Frontal cortex (tissue), 4 donors: ENCODE measurements around the gene ANKRD52. TPM values are rescaled to one million over a fixed set of nuclear protein-coding genes. Genes with fewer than 3 reads are reported as not detected.

Experiments
- DNase-seq, 2 donors: peaks; one replicate each; pipeline ENCODE4 v3.0.0; 2012; ENCODE audit warnings: low spot score in 2 of 2
- FAIRE-seq: peaks from 2 replicates; lab custom pipeline; 2012; peaks lifted over from hg19 to GRCh38; lab: Jason Lieb, UNC
- total RNA-seq: library from RNA; depleted of rRNA; stranded (reverse); fragments of >200 nt; gene quantifications from one replicate; pipeline ENCODE4 v1.2.3, GENCODE V29; 2014
- donor health status: control.
- donor health status: control.
- donor health status: control.

ANKRD52 gene
- total RNA-seq, 1 donor from 2014 or later, result 10.2 TPM

DNA sequence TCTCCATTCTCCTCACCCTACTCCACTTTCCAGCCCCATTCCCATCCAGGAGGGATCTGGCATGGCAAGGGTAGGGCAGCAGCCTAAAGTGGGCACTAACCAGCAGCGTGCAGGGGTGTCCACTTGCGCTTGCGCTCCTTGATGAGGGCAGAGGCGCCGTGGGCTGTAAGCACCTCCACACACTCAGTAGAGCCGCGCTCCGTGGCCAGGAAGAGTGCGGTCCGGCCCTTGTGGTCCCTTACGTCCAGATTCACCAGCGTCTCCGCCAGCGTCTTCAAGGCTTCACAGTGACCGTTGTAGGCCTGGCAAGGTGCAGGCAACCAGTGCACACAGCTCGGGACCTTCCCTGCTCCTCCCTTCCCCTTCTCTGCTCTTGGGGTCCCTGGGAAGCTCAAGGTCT is 10.3 kb downstream of the ANKRD52 start:
- FAIRE-seq (no peak), DNase-seq (no peak)

GRCh38 chr12:56244494-56244893 is 13.7 kb downstream of the ANKRD52 start:
- FAIRE-seq (no peak), DNase-seq (no peak)

- no peak for FAIRE-seq
Observed at GRCh38 chr12:56243731-56244181, 14.4 kb downstream of the ANKRD52 start.

DNA sequence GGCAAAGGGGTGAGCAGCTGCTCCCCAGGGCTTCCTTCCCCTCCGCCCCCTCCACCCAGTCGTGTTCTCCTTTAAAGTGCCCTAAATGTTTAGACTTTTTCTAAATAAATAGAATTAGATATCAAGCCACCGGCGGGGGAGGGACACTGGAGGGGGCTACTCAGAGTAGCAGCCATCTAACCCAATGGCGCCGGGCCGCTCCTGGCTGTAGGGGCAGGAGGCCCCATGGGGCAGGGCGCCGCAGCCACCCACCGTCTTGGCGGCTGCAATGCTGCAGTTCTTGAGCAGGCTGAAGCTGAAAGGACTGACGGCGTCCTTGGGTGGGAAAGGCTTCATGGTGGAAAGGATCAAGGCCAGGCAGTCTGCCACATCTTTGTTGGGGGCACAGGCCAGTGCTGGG is 15.2 kb downstream of the ANKRD52 start:
- FAIRE-seq (no peak), DNase-seq (no peak)

More at GRCh38 chr12:56243731-56244181, 14.4 kb downstream of the ANKRD52 start:
- DNase-seq, result no peak

DNA sequence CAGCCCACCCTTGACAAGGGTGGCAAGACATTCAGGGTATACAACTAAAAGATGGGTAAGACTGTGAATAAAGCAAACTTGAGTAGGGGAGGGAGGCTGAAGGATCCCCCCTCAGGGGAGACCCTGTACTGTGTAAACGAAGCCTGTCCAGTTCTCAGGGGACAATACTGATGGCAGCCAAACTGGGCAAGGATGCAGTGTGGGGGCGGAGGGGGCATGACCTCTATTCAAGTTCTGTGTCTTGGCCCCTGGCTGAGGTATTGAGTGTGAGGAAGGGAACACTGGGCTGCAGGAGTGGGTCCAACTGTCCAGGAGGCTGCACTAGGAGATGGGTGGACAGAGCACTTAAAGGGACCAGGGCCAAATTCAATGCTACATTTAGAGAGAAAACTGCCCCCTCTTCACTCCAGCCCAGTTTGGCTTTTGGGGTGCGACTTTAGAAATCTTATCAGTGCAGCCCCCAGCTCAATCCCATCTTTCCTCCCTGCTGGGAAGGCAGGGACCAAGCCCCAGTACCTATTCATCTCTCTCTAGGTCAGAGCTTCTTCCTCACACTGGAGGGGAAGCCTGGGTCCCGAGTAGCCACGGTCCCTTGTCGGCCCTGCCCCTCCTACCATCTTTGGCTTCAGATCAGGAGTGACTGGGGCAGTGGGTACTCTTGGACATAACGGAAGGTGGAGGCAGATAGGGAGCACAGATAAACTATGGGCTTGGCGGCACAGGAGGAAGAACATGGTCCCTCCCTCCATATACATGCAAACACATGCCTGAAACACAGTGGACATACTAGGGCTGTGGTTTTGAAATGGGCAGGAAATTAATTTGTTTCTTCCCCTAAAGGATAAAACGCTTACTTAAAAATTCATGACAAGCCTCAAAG is 16.5 kb downstream of the ANKRD52 start:
- no peak for FAIRE-seq
- DNase-seq, result no peak

DNA sequence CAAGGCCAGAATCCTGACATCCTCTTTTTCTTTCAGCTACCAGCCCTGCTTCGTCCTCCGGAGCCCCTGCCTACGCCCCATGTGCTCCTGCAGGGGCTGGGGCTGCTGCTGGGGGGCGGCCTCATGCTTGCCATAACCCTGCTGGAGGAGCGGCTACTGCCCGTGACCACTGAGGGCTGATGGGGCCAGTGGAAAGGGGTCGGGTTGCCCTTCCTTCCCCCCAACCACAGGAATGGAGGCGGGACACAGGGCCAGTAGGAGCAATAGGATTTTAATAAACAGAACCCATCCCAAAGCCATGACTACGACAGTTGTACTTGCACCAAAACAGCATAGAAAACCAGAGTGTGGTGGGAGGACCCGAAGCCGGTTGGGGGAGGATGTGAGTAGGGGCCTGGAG is 20.6 kb downstream of the ANKRD52 start:
- FAIRE-seq, result no peak
- DNase-seq, result no peak

DNA sequence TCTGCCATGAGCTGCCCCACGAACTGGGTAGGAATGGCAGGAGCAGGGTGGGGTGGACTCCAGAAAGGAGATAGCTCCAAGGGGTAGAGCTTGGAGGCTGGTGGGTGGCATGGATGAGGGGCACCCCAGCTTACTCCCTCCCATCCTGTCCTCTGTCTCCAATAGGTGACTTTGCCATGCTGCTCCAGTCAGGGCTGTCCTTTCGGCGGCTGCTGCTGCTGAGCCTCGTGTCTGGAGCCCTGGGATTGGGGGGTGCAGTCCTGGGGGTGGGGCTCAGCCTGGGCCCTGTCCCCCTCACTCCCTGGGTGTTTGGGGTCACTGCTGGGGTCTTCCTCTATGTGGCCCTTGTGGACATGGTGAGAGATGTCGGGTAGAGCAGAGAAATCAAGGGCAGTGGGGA is 21.2 kb downstream of the ANKRD52 start:
- FAIRE-seq, result no peak
- DNase-seq, result no peak

- DNase-seq (no peak), FAIRE-seq (no peak)
Observed at GRCh38 chr12:56236091-56236490, 22.1 kb downstream of the ANKRD52 start.

DNA sequence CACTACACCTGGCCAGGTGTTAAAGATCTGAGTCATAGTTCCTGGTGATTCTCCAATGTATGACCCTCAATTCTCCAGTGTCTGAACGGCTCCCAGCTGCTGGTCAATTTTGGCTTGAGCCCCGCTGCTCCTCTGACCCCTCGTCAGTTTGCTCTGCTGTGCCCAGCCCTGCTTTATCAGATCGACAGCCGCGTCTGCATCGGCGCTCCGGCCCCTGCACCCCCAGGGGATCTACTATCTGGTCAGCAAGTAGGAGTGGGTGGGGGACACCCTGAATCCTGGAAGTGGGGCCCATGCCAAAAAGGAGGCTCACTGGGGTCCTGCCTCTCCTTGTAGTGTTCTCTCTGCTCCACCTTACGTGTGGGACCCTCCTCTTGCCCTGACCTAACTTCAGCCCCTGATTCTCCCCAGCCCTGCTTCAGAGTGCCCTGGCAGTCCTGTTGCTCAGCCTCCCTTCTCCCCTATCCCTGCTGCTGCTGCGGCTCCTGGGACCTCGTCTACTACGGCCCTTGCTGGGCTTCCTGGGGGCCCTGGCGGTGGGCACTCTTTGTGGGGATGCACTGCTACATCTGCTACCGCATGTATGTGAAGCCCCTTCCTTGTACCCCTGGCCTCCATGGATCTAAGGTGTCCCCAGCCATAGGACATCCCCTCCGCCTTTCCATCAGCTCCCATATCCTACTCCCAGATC is 23.3 kb downstream of the ANKRD52 start:
- FAIRE-seq, result no peak
- DNase-seq, result no peak

DNA sequence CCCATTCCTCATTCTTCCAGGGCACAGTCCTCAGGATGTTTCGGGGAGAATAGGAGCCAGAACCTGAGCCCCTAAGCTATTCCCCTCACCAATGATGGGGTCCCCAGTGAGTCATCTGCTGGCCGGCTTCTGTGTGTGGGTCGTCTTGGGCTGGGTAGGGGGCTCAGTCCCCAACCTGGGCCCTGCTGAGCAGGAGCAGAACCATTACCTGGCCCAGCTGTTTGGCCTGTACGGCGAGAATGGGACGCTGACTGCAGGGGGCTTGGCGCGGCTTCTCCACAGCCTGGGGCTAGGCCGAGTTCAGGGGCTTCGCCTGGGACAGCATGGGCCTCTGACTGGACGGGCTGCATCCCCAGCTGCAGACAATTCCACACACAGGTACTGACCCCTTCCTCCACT is 27.0 kb downstream of the ANKRD52 start:
- FAIRE-seq (no peak), DNase-seq (no peak)

GRCh38 chr12:56230432-56231183 is 27.6 kb downstream of the ANKRD52 start:
- no peak for DNase-seq

GRCh38 chr12:56229916-56230431 is 28.2 kb downstream of the ANKRD52 start, which contains the start of gene SLC39A5:
Gene SLC39A5 (plus strand): TSS chr12:56230051. CDS start chr12:56231275, 1,224 bp downstream.
- DNase-seq (no peak), FAIRE-seq (no peak)

More at GRCh38 chr12:56230432-56231183, 27.6 kb downstream of the ANKRD52 start:
- FAIRE-seq, result no peak

GRCh38 chr12:56229082-56229481 is 29.1 kb downstream of the ANKRD52 start:
- DNase-seq (no peak), FAIRE-seq (no peak)

DNA sequence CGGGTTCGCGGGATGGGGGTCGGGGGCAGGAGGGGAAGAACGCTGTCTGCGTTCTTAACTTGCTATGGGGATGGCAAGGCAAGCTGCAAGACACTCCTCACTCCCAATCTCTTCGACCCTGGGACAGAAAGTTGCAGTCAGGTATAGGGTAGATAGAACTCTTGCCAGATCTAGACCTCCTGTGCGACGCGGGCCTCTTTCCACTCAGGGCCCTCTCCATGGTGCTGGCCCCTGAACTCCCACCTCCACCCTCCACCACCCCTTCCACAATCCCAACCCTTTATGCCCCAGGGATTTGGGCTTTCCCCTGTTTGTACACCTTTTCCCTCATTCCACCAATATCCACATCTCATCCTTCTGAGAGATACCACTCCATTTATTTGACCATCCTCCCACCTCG is 33.2 kb downstream of the ANKRD52 start:
- FAIRE-seq (no peak), DNase-seq (peak in 1 of 2 donors; percentile 6)

GRCh38 chr12:56224102-56224701 is 34.0 kb downstream of the ANKRD52 start, which contains the start of gene NABP2:
Gene NABP2 (plus strand): TSS chr12:56224342. CDS start chr12:56224857, 515 bp downstream.
- DNase-seq (peak; percentile 93 to 97), FAIRE-seq (no peak)

DNA sequence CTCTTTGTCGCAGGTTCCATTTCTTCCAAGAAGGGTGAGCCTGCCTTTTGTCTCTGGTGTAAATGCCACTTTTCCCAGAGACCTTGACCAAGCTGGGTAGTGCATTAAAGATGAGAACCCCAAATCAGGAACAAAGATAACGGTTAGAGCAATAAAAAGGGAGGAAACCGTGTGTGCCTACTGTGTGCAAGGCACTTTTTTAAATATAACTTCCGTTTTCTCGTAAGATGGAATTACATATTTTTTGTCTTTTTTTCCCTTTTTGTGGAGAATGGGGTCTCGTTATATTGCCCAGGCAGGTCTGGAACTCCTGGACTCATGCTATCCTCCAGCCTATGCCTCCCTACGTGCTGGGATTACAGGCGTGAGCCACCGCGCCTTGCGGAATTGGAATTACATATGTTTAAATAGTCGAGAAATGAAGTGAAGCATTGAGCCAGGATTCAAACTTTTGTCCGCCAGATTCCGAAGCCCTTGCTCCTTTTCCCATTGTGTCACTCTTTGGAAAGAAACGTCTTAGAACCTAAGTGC is 34.5 kb downstream of the ANKRD52 start:
- no peak for DNase-seq
- FAIRE-seq, result no peak

DNA sequence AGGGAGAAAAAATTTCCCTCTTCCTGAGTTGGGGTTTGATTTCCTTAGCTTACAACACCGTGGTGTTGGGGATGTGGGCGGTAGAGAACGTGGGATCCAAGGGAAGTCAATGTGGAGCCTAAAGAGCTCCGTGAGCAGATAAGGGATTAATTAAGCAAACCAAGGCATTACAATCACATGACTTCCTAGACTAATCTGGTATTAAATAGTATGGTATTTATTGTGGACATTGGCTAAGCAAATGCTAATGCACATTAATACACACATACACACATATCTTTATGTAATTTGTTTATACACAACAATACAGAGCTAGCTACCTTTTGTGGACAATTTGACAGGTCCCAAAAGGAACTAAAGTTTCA is 35.7 kb downstream of the ANKRD52 start:
- no peak for FAIRE-seq
- no peak for DNase-seq

- DNase-seq (peak; percentile 92 to 97), FAIRE-seq (no peak)
Observed at GRCh38 chr12:56221757-56222530, 36.2 kb downstream of the ANKRD52 start, which contains the start of gene RNF41. Gene RNF41 (minus strand): TSS chr12:56221922. CDS start chr12:56214047, 7,875 bp downstream.
